OCI-M1 (cell line): Measurements from ENCODE around the gene PANX2.
A peak's percentile ranks its signal among the peaks of the same experiment; 100 is the strongest.
"Not testable (repeated sequence)": the region's sequence is repeated elsewhere in the genome, so short reads cannot be mapped to it uniquely, and the experiment has no call there.

ENCODE experiments used
- DNase-seq: peaks from one replicate; lab custom pipeline; 2025; lab: John Stamatoyannopoulos, UW

Gene PANX2, protein sequence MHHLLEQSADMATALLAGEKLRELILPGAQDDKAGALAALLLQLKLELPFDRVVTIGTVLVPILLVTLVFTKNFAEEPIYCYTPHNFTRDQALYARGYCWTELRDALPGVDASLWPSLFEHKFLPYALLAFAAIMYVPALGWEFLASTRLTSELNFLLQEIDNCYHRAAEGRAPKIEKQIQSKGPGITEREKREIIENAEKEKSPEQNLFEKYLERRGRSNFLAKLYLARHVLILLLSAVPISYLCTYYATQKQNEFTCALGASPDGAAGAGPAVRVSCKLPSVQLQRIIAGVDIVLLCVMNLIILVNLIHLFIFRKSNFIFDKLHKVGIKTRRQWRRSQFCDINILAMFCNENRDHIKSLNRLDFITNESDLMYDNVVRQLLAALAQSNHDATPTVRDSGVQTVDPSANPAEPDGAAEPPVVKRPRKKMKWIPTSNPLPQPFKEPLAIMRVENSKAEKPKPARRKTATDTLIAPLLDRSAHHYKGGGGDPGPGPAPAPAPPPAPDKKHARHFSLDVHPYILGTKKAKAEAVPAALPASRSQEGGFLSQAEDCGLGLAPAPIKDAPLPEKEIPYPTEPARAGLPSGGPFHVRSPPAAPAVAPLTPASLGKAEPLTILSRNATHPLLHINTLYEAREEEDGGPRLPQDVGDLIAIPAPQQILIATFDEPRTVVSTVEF

DNA sequence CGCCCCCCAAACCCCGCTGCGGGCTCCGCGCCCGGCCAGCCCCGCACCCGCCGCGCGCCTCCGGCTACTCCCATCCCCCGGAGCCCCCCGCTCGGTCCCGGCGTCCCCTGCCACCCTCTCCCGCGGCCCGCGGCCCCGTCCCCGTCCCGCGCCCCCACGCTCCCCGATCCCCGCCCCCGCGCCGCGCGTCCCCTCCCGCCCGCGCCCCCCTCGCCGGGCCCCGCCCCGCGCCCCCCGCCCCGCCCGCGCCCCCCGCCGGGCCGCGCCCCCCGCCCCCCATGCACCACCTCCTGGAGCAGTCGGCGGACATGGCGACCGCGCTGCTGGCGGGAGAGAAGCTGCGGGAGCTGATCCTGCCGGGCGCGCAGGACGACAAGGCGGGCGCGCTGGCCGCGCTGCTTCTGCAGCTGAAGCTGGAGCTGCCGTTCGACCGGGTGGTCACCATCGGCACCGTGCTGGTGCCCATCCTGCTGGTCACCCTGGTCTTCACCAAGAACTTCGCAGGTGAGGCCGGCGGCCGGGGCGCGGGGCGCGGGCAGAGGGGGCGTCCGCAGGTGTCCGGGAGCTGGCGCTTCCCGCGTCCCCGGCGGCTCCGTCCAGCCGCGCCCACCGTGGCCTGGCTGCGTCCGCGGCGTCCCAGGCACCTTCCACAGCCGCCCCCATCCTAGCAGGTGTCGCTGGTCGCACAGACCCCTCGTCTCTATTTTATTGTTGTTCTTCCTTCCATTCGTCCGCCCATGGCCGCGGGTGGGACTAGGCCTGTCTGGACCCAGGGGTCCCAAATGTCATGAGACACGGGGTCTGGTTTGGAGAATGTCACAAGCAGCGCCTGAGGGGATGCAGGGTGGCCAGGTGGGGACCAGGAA lies at the start of gene PANX2:
Gene PANX2, plus strand, starts transcription at position 279 of the 866 bp plus-strand sequence. Its CDS starts 0 bp downstream, at position 279.
- no peak for DNase-seq

GRCh38 chr22:50121202-50121740 lies 49.3 kb upstream of the PANX2 start:
- no peak for DNase-seq

DNA sequence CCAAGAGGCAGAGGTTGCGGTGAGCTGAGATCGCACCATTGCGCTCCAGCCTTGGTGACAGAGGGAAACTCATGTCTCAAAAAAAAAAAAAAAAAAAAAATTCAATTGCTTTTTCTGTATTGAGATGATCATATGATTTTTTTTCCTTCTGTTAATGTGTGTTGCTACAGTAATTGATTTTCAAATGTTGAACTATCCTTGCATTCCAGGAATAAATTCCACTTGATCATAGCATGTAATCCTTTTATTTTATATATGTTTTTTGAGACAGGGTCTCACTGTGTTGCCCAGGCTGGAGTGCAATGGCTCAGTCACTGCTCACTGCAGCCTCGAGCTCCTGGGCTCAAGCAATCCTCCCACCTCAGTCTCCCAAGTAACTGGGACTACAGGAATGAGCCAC lies 47.4 kb upstream of the PANX2 start:
- no peak for DNase-seq

DNA sequence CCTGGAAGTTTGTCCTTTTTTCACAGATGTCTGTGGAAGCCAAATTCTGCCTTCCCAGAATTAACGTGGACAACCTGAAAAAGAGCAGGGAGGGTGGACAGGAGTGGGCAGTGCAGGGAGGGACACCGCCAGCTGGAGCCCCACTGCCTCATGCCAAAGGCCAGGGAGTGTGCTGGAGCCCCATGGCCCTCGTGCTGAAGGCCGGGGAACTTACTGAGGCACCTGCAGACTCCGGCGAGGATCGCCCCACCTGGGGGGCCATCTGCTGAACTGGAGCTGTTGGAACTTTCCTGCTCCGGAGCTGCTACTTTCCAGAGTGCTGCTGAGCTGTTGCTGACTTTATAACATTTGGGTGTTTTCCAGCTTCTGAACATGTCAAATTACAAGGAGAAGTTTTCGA lies 45.5 kb upstream of the PANX2 start:
- no peak for DNase-seq

GRCh38 chr22:50129121-50129736 lies 41.3 kb upstream of the PANX2 start:
- peak; percentile 33 for DNase-seq

- DNase-seq, result no peak
Observed at GRCh38 chr22:50131894-50132293, 38.6 kb upstream of the PANX2 start.

- no peak for DNase-seq
Observed at GRCh38 chr22:50134481-50134880, 36.0 kb upstream of the PANX2 start.

DNA sequence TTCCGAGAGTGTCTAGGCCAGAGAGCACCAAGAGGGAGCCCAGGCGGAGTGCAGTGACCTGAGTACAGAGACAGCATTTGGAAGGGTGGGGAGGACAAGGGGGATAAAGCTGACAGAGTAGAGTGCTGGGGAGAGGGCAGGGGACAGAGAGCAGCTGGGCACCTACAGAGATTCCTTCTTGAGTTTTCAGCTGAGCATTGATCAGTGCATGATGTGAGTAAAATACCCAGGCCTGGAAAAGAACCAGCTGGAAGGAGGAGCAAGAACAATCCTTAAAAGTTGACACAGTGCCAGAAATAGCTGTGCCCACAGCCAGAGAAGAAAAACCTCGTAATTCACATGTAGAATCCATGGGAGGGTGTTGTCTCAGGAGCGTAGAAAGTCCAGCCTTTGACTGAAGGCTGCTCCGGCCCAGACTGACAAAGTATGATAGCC lies 33.9 kb upstream of the PANX2 start:
- no peak for DNase-seq

GRCh38 chr22:50137277-50137676 lies 33.3 kb upstream of the PANX2 start:
- DNase-seq, result not testable (repeated sequence)

DNA sequence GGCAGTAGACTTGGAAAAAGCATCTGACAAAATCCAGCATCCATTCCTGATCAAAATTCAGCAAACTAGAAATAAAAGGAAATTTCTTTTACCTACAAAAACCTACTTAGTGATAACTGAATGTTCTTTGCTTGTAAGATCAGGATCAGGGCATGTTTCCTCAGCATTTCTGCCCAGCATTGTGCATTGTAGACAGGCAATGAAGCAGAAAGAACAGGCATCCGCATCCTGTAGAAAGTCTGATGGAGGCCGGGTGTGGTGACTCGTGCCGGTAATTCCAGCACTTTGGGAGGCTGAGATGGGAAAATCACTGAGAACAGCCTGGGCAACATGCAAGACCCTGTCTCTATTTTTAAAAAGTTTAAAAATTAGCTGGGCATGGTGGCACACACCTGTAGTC lies 32.5 kb upstream of the PANX2 start:
- DNase-seq, result no peak

DNA sequence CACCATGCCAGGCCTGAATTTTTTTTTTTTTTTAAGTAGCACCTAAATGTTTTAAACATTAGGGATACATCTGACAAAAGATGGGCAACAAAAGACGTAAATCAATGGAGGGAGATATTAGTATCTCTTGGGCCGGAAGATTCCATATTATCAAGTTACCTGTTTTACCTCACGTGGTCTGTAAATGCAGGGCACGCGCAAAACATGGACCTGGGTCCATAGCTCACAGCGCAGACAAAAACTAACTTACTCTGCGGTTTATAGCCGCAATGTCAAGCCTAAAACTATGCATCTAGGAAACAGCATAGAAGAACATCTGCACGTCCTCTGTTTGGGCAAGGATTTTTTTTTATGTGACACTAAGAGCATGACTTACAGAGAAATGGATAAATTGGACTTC lies 31.5 kb upstream of the PANX2 start:
- no peak for DNase-seq

DNA sequence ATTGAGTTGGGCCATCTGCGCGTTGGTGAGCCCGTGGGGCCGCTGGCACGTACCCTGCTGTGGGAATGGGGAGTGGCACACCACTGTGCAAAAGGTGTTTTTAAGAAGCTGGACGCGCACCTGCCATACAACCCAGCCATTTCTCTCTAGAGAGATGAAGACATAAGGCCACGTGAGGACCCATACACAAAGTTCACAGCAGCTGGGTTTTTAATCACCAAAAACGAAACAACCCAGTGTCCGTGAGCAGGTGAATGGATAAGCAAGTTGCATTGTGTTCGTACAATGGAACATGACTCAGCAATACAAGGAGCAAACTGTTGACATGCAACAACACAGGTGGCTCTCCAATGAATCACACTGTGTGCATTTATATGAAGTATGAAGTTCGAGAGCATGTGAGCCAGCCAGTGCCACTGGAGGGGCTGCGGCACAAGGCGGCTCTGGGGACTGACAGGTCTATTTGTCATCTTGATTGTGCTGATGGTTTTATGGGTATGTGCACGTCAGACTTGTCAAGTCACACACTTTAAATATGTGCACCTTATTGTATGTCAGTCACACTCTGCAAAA lies 30.6 kb upstream of the PANX2 start:
- DNase-seq, result no peak

DNA sequence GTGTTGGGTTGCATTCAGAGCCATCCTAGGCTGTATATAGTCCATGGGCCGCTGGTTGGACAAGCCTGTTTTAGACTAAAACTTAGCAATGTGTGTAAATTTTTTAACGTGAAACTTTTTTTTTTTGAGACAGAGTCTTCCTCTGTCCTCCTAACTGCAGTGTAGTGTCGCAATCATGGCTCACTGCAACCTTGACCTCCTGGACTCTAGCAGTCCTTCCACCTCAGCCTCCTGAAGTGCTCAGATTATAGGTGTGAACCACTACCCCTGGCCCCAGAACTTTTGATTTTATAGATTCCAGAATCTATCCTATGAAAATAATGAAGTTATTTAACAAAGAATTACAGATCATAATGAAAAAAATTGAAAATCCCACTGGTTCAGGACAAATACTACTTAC lies 29.9 kb upstream of the PANX2 start:
- DNase-seq, result no peak

GRCh38 chr22:50141462-50141861 lies 29.1 kb upstream of the PANX2 start:
- DNase-seq, result no peak

- peak; percentile 17 for DNase-seq
Observed at GRCh38 chr22:50141891-50142363, 28.6 kb upstream of the PANX2 start.

DNA sequence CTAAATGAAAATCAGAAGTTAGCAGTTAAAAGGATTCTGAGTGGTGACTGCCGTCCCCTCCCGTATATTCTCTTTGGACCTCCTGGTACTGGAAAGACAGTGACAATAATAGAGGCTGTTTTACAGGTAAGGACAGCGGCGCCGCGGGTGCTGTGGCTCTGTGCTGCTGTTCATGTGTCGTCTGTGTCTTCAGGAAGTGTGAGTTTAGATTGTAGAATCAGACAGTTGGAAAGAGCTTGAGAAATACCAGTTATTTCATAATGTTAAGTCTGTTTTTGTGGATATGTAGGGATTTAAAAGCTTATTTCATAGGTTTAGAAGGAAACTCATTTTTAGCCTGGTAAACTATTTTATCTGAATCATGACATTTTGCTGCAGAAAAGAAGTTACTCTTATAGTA lies 27.4 kb upstream of the PANX2 start:
- no peak for DNase-seq

GRCh38 chr22:50144005-50144614 lies 26.4 kb upstream of the PANX2 start:
- peak; percentile 22 for DNase-seq

DNA sequence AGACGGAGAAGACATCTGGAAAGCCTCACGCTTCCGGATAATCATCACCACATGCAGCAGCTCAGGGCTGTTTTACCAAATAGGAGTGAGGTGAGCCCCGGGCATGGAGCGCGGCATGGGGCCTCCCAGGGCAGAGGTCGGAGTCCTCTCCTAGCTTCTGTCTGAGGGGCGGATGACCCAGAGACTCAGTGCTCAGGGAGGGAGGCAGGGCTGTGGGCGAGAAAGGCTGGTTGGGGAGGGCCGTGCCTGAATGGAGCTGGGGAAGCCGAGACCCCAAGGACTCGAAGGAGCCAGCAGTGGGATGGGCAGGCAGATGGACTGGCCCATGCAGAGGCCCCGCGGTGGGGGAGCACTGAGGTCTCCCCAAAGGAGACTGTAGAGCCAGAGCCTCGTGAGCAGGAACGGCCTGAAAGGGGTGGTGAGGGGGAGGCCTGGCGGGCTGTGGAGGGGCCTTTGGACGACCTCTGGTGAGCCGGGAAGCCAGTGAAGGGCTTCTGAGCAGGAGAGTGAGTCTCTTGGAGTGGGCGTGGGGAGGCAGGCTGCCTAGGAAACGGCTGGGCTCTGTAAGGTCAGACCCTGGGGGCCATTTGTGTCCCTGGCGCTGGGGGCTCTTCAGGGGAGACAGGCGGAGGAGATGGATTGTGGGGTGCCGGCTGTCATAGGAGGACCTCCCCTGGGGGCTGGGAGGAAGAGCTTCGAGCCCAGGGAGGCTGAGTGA lies 24.7 kb upstream of the PANX2 start:
- DNase-seq, result no peak

DNA sequence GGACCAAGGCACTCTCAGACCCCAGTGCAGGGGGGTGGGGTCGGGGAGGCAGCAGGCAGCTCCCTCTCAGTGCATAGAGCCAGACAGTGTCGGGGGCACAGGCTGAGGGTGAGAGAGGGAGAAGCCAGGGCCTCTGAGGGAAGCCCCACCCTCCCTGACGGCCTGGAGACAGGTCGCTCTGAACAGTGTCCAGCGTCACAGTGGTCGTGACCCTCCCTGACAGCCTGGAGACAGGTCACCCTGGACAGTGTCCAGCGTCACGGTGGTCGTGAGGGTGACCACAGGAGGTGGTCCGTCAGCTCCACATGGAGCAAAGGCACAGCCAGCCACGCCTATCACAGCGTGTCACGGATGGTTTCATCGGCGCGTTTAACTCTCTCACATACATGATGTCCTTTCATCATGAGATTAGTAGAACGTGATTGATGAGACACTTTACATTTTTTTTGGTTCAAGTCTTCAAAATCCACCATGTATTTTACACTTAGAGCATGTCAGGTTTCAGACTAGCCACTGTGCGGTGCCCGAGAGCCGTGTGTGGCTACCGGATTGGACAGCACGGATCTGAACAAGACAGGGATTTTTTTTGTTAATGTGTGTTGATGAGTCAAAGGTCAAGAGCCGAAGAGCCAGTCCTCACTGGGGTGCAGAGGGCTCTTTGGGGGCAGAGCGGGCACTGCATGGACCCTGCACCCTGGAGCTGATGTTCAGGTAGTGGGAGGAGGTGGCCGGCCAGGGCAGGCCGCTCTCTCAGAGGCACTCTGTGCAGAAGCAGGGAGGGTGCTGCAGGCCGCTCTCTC lies 23.9 kb upstream of the PANX2 start:
- DNase-seq, result peak; percentile 67
